ENCODE measurements around the gene HAUS5.

The HAUS5 gene

GRCh38 chr19:35608251-35608650 lies 4.3 kb upstream of the HAUS5 start:
- TF ChIP-seq CEBPB (IDR thresholded peaks at IDR 0.05) (no peak), YY1 (IDR thresholded peaks at IDR 0.05; ENCODE audit: low read depth) (0 out of 2 replicates have a peak, but pooled peaks have one; percentile 36)

DNA sequence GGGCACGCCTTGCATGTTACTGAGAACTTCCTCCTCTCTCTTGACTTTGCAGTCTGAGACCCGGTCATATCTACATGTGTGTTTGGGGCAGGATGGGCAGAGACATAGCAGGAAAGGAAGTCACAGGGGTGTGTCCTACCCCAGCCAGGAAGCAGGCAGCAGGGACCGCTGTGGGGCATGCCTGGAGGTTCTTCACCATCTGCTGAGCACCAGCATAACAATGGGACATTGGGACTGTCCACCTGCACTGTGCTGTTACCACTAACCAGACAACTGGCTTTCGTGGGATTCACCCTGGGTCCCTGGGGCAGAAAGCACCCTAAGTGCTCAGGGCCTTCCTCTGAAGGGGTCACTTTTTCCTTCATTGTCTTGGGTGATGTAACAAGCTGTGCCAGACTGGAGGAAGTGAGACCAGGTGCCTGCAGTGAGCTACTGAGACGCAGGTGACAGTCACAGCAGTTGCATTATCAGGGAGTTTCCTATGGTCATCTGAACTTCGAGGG lies 2.6 kb upstream of the HAUS5 start:
- TF ChIP-seq YY1 (IDR thresholded peaks at IDR 0.05; ENCODE audit: low read depth) = no peak
- no peak for TF ChIP-seq EGR1 (IDR thresholded peaks at IDR 0.05)
- no peak for TF ChIP-seq EP300 (IDR thresholded peaks at IDR 0.05; ENCODE audit: borderline replicate concordance)
- no peak for TF ChIP-seq TEAD4 (IDR thresholded peaks at IDR 0.05)
- TF ChIP-seq TAF1 (IDR thresholded peaks at IDR 0.05; ENCODE audit: low read depth) = no peak
- no peak for TF ChIP-seq REST (IDR thresholded peaks at IDR 0.05; ENCODE audit: low read depth)
- TF ChIP-seq CEBPB (IDR thresholded peaks at IDR 0.05) = no peak
- TF ChIP-seq TCF12 (IDR thresholded peaks at IDR 0.05; ENCODE audit: low read depth) = no peak
- no peak for TF ChIP-seq CREB1 (IDR thresholded peaks at IDR 0.05; ENCODE audit: low read depth)
- TF ChIP-seq MAX (IDR thresholded peaks at IDR 0.05) = no peak
- TF ChIP-seq, protein P1, sequence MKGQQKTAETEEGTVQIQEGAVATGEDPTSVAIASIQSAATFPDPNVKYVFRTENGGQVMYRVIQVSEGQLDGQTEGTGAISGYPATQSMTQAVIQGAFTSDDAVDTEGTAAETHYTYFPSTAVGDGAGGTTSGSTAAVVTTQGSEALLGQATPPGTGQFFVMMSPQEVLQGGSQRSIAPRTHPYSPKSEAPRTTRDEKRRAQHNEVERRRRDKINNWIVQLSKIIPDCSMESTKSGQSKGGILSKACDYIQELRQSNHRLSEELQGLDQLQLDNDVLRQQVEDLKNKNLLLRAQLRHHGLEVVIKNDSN (IDR thresholded peaks at IDR 0.05) = no peak
- TF ChIP-seq RAD21 (IDR thresholded peaks at IDR 0.05; ENCODE audit: low read depth) = no peak
- TF ChIP-seq ZBTB7A (IDR thresholded peaks at IDR 0.05; ENCODE audit: low read depth) = no peak
- no peak for TF ChIP-seq NFIC (IDR thresholded peaks at IDR 0.05)
- no peak for TF ChIP-seq FOXM1 (IDR thresholded peaks at IDR 0.05; ENCODE audit: borderline replicate concordance, low read depth)

DNA sequence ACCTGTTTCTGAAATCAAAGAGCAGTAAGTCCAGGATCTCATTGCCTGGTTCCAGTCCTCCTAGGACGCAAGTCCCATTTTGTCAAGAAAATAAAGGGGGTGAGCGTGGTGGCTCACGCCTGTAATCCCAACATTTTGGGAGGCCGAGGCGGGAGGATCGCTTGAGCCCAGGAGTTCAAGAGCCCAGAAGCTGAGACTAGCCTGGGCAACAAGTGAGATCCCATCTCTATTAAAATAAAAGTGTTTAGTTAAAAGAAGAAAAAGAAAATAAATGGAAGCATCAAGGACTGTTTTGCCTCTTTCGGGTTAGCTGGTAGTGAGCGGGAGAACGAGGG lies 344 bp upstream of the HAUS5 start:
- TF ChIP-seq TCF12 (IDR thresholded peaks at IDR 0.05; ENCODE audit: low read depth) (no peak), TAF1 (IDR thresholded peaks at IDR 0.05; ENCODE audit: low read depth) (no peak), EP300 (IDR thresholded peaks at IDR 0.05; ENCODE audit: borderline replicate concordance) (no peak), CEBPB (IDR thresholded peaks at IDR 0.05) (no peak), FOXM1 (IDR thresholded peaks at IDR 0.05; ENCODE audit: borderline replicate concordance, low read depth) (no peak), ZBTB7A (IDR thresholded peaks at IDR 0.05; ENCODE audit: low read depth) (no peak), REST (IDR thresholded peaks at IDR 0.05; ENCODE audit: low read depth) (no peak), MAX (IDR thresholded peaks at IDR 0.05) (no peak)

DNA sequence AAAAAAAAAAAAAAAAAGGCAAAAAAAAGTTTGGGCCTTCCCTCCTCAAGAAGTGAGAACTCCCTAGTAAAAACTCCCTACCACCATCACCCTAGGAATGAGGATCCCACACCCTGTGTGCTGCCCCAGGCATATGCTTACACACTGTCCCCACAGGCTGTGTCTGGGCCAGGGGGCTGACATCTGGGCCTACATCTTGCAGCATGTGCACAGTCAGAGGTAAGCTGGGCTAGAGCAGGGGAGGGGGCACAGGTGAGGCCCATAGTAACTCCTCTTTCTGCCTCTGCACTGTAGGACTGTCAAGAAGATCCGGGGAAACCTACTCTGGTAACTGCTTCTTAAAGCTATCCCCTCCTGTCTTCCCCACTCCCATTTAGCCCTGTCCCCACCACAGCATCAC lies 1.0 kb downstream of the HAUS5 start:
- no peak for TF ChIP-seq FOXM1 (IDR thresholded peaks at IDR 0.05; ENCODE audit: borderline replicate concordance, low read depth)
- TF ChIP-seq YY1 (IDR thresholded peaks at IDR 0.05; ENCODE audit: low read depth) = no peak
- no peak for TF ChIP-seq RAD21 (IDR thresholded peaks at IDR 0.05; ENCODE audit: low read depth)
- no peak for TF ChIP-seq ZBTB7A (IDR thresholded peaks at IDR 0.05; ENCODE audit: low read depth)
- TF ChIP-seq TEAD4 (IDR thresholded peaks at IDR 0.05) = no peak
- TF ChIP-seq TAF1 (IDR thresholded peaks at IDR 0.05; ENCODE audit: low read depth) = no peak
- no peak for TF ChIP-seq REST (IDR thresholded peaks at IDR 0.05; ENCODE audit: low read depth)

- no peak for TF ChIP-seq NFIC (IDR thresholded peaks at IDR 0.05)
- no peak for TF ChIP-seq ZBTB7A (IDR thresholded peaks at IDR 0.05; ENCODE audit: low read depth)
- TF ChIP-seq TEAD4 (IDR thresholded peaks at IDR 0.05) = no peak
- no peak for TF ChIP-seq MAX (IDR thresholded peaks at IDR 0.05)
- TF ChIP-seq FOXM1 (IDR thresholded peaks at IDR 0.05; ENCODE audit: borderline replicate concordance, low read depth) = no peak
- TF ChIP-seq, protein P1 (IDR thresholded peaks at IDR 0.05) = no peak
These were observed 2.5 kb downstream of the HAUS5 start for GRCh38 chr19:35615036-35615435.

Measured in Ishikawa (cell line).